SK-N-SH (cell line): ENCODE measurements around the gene BSPRY.

ENCODE experiments used
- CHD2 ChIP-seq: fragments of 150-350 bp; IDR thresholded peaks from 2 replicates; pipeline ENCODE4 v1.6.1; 2018; ENCODE audit warnings: low read length; ENCODE audit not compliant: partially characterized antibody
- EP300 ChIP-seq, 2 experiments: IDR thresholded peaks; 2 replicates each; pipeline versions ENCODE4 v1.4.0 to v1.6.1; 2012; ENCODE audit warnings: borderline replicate concordance in 1 of 2, low read depth in 1 of 2, low read length in 1 of 2
- MEF2A ChIP-seq: IDR thresholded peaks from 2 replicates; pipeline ENCODE4 v1.4.0; 2012; ENCODE audit warnings: low read depth, borderline replicate concordance
- NFIC ChIP-seq: IDR thresholded peaks from 2 replicates; pipeline ENCODE4 v1.4.0; 2012; ENCODE audit warnings: borderline replicate concordance
- POLR2AphosphoS5 ChIP-seq: IDR thresholded peaks from 2 replicates; pipeline ENCODE4 v1.6.1; 2012; ENCODE audit warnings: low read depth, low read length
- RAD21 ChIP-seq: IDR thresholded peaks from 2 replicates; pipeline ENCODE4 v1.6.1; 2012; ENCODE audit warnings: mild to moderate bottlenecking, low read length
- TAF1 ChIP-seq: IDR thresholded peaks from 2 replicates; pipeline ENCODE4 v1.6.1; 2012; ENCODE audit warnings: low read depth, mild to moderate bottlenecking, low read length, moderate library complexity, borderline replicate concordance
- YY1 ChIP-seq: IDR thresholded peaks from 2 replicates; pipeline ENCODE4 v1.4.0; 2012; ENCODE audit warnings: low read depth, mild to moderate bottlenecking
- TF ChIP-seq, protein P1 (sequence below): fragments of 200-600 bp; sonication (generic); IDR thresholded peaks from 2 replicates; pipeline ENCODE4 v1.6.1; 2017; ENCODE audit warnings: antibody characterized with exemption, mild to moderate bottlenecking, moderate library complexity
- TF ChIP-seq, protein P2 (sequence below): IDR thresholded peaks from 2 replicates; pipeline ENCODE4 v1.4.0; 2012; ENCODE audit warnings: low read depth
- TF ChIP-seq, protein P3 (sequence below): fragments of 150-350 bp; IDR thresholded peaks from 2 replicates; pipeline ENCODE4 v1.6.1; 2016; ENCODE audit warnings: mild to moderate bottlenecking, low read depth, low read length
- TF ChIP-seq, protein P4 (sequence below): IDR thresholded peaks from 2 replicates; pipeline ENCODE4 v1.4.0; 2012; ENCODE audit warnings: low read depth, borderline replicate concordance
- TF ChIP-seq, protein P5 (sequence below): fragments of 150-350 bp; IDR thresholded peaks from 2 replicates; pipeline ENCODE4 v1.6.1; 2017; ENCODE audit warnings: antibody characterized with exemption, low read length, low read depth, borderline replicate concordance
- TF ChIP-seq, protein P6 (sequence below): IDR thresholded peaks from 2 replicates; pipeline ENCODE4 v1.6.1; 2012; ENCODE audit warnings: mild to moderate bottlenecking, low read depth, low read length, moderate library complexity

DNA sequence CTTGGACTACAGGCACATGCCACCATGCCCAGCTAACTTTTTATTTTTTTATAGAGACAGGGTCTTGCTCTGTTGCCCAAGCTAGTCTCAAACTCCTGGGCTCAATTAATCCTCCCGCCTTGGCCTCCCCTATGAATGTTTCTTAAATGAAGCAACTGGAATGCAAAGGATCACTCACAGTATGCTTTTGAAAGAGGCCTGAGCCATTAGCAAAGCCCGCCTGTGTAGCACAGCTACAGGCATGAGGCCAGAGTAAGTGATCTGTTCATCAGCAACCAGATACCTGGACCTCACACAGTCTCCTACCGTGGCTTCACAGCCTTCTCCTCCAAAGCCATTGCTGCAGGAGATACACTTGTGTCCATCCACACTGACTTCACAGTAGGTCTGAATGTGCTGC, 29.3 kb upstream of the BSPRY start:
- TF ChIP-seq, protein P1, sequence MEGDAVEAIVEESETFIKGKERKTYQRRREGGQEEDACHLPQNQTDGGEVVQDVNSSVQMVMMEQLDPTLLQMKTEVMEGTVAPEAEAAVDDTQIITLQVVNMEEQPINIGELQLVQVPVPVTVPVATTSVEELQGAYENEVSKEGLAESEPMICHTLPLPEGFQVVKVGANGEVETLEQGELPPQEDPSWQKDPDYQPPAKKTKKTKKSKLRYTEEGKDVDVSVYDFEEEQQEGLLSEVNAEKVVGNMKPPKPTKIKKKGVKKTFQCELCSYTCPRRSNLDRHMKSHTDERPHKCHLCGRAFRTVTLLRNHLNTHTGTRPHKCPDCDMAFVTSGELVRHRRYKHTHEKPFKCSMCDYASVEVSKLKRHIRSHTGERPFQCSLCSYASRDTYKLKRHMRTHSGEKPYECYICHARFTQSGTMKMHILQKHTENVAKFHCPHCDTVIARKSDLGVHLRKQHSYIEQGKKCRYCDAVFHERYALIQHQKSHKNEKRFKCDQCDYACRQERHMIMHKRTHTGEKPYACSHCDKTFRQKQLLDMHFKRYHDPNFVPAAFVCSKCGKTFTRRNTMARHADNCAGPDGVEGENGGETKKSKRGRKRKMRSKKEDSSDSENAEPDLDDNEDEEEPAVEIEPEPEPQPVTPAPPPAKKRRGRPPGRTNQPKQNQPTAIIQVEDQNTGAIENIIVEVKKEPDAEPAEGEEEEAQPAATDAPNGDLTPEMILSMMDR: no peak
- TF ChIP-seq NFIC (no peak), TAF1 (no peak), MEF2A (no peak), CHD2 (no peak), RAD21 (no peak), YY1 (no peak), POLR2AphosphoS5 (no peak), EP300 (IDR thresholded peaks at IDR 0.05; ENCODE audit: borderline replicate concordance in 1 of 2, low read depth in 1 of 2, low read length in 1 of 2) (no peak)
- TF ChIP-seq, protein P2, sequence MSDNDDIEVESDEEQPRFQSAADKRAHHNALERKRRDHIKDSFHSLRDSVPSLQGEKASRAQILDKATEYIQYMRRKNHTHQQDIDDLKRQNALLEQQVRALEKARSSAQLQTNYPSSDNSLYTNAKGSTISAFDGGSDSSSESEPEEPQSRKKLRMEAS: no peak
- TF ChIP-seq, protein P3, sequence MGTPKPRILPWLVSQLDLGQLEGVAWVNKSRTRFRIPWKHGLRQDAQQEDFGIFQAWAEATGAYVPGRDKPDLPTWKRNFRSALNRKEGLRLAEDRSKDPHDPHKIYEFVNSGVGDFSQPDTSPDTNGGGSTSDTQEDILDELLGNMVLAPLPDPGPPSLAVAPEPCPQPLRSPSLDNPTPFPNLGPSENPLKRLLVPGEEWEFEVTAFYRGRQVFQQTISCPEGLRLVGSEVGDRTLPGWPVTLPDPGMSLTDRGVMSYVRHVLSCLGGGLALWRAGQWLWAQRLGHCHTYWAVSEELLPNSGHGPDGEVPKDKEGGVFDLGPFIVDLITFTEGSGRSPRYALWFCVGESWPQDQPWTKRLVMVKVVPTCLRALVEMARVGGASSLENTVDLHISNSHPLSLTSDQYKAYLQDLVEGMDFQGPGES: no peak
- TF ChIP-seq, protein P4, sequence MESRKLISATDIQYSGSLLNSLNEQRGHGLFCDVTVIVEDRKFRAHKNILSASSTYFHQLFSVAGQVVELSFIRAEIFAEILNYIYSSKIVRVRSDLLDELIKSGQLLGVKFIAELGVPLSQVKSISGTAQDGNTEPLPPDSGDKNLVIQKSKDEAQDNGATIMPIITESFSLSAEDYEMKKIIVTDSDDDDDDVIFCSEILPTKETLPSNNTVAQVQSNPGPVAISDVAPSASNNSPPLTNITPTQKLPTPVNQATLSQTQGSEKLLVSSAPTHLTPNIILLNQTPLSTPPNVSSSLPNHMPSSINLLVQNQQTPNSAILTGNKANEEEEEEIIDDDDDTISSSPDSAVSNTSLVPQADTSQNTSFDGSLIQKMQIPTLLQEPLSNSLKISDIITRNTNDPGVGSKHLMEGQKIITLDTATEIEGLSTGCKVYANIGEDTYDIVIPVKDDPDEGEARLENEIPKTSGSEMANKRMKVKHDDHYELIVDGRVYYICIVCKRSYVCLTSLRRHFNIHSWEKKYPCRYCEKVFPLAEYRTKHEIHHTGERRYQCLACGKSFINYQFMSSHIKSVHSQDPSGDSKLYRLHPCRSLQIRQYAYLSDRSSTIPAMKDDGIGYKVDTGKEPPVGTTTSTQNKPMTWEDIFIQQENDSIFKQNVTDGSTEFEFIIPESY: no peak
- TF ChIP-seq, protein P5, sequence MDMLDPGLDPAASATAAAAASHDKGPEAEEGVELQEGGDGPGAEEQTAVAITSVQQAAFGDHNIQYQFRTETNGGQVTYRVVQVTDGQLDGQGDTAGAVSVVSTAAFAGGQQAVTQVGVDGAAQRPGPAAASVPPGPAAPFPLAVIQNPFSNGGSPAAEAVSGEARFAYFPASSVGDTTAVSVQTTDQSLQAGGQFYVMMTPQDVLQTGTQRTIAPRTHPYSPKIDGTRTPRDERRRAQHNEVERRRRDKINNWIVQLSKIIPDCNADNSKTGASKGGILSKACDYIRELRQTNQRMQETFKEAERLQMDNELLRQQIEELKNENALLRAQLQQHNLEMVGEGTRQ: no peak
- TF ChIP-seq, protein P6, sequence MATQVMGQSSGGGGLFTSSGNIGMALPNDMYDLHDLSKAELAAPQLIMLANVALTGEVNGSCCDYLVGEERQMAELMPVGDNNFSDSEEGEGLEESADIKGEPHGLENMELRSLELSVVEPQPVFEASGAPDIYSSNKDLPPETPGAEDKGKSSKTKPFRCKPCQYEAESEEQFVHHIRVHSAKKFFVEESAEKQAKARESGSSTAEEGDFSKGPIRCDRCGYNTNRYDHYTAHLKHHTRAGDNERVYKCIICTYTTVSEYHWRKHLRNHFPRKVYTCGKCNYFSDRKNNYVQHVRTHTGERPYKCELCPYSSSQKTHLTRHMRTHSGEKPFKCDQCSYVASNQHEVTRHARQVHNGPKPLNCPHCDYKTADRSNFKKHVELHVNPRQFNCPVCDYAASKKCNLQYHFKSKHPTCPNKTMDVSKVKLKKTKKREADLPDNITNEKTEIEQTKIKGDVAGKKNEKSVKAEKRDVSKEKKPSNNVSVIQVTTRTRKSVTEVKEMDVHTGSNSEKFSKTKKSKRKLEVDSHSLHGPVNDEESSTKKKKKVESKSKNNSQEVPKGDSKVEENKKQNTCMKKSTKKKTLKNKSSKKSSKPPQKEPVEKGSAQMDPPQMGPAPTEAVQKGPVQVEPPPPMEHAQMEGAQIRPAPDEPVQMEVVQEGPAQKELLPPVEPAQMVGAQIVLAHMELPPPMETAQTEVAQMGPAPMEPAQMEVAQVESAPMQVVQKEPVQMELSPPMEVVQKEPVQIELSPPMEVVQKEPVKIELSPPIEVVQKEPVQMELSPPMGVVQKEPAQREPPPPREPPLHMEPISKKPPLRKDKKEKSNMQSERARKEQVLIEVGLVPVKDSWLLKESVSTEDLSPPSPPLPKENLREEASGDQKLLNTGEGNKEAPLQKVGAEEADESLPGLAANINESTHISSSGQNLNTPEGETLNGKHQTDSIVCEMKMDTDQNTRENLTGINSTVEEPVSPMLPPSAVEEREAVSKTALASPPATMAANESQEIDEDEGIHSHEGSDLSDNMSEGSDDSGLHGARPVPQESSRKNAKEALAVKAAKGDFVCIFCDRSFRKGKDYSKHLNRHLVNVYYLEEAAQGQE: no peak
